Mesenchymal stem cell (in vitro differentiated cells and primary cell): ENCODE results near the gene VPS33A.

Experiments
- DNase-seq: peaks from one replicate; pipeline ENCODE4 v3.0.0-alpha.2; 2013
- H2AFZ ChIP-seq: one replicate; pipeline ENCODE4 v1.6.1; 2013; ENCODE audit warnings: low read depth, mild to moderate bottlenecking, control low read depth, inconsistent platforms, low read length, moderate library complexity
- H2AK5ac ChIP-seq: 2 replicates; pipeline ENCODE4 v1.6.1; 2013; ENCODE audit warnings: low read length, moderate library complexity, mild to moderate bottlenecking, inconsistent platforms; ENCODE audit not compliant: severe bottlenecking
- H2BK120ac ChIP-seq: one replicate; pipeline ENCODE4 v1.6.1; 2013; ENCODE audit warnings: low read depth, mild to moderate bottlenecking, inconsistent platforms, low read length, moderate library complexity
- H2BK12ac ChIP-seq, 2 experiments: one replicate each; pipeline ENCODE4 v1.6.1; 2013; ENCODE audit warnings: inconsistent platforms in 2 of 2, low read length in 2 of 2, mild to moderate bottlenecking in 2 of 2, moderate library complexity in 2 of 2, control low read depth in 1 of 2
- H2BK15ac ChIP-seq: one replicate; pipeline ENCODE4 v1.6.1; 2013; ENCODE audit warnings: mild to moderate bottlenecking, low read depth, inconsistent platforms; ENCODE audit not compliant: poor library complexity, severe bottlenecking
- H2BK5ac ChIP-seq: 2 replicates; pipeline ENCODE4 v1.6.1; 2013; ENCODE audit warnings: low read depth, mild to moderate bottlenecking, low read length, control low read depth, inconsistent platforms; ENCODE audit not compliant: poor library complexity, severe bottlenecking
- H3K14ac ChIP-seq, 2 experiments: one replicate each; pipeline ENCODE4 v1.6.1; 2013; ENCODE audit warnings: inconsistent platforms in 2 of 2, low read length in 2 of 2, control low read depth in 1 of 2, mild to moderate bottlenecking in 1 of 2, moderate library complexity in 1 of 2
- H3K18ac ChIP-seq, 2 experiments: one replicate each; pipeline ENCODE4 v1.6.1; 2013; ENCODE audit warnings: inconsistent platforms in 2 of 2, low read length in 2 of 2, control low read depth in 1 of 2, low read depth in 1 of 2, mild to moderate bottlenecking in 1 of 2
- H3K23ac ChIP-seq, 2 experiments: one replicate each; pipeline ENCODE4 v1.6.1; 2013; ENCODE audit warnings: inconsistent platforms in 2 of 2, low read length in 2 of 2, mild to moderate bottlenecking in 2 of 2, moderate library complexity in 2 of 2, control low read depth in 1 of 2
- H3K27ac ChIP-seq: 2 replicates; pipeline ENCODE4 v1.5.1; 2013; ENCODE audit warnings: mild to moderate bottlenecking, moderate library complexity, low read length, control low read depth, inconsistent platforms; ENCODE audit not compliant: poor library complexity, severe bottlenecking
- H3K27me3 ChIP-seq, 2 experiments: 2 replicates each; pipeline versions ENCODE4 v1.6.1 to v1.7.0; 2013; ENCODE audit warnings: low read length in 2 of 2, mild to moderate bottlenecking in 2 of 2, moderate library complexity in 2 of 2, control low read depth in 1 of 2, inconsistent platforms in 1 of 2; ENCODE audit not compliant: control insufficient read depth in 1 of 2, insufficient read depth in 1 of 2
- H3K36me3 ChIP-seq, 2 experiments: 2 replicates each; pipeline versions ENCODE4 v1.6.1 to v1.7.0; 2013; ENCODE audit warnings: low read length in 2 of 2, control low read depth in 1 of 2, inconsistent platforms in 1 of 2, low read depth in 1 of 2, mild to moderate bottlenecking in 1 of 2; ENCODE audit not compliant: insufficient read depth in 2 of 2, control insufficient read depth in 1 of 2
- H3K4ac ChIP-seq, 2 experiments: one replicate each; pipeline ENCODE4 v1.6.1; 2013; ENCODE audit warnings: inconsistent platforms in 2 of 2, low read length in 2 of 2, mild to moderate bottlenecking in 2 of 2, moderate library complexity in 2 of 2, control low read depth in 1 of 2, low read depth in 1 of 2
- H3K4me1 ChIP-seq: 2 replicates; pipeline ENCODE4 v1.6.1; 2013; ENCODE audit warnings: low read depth, low read length, control low read depth; ENCODE audit not compliant: control insufficient read depth, insufficient read depth
- H3K4me2 ChIP-seq: 2 replicates; pipeline ENCODE4 v1.6.1; 2013; ENCODE audit warnings: low read length, mild to moderate bottlenecking, inconsistent platforms; ENCODE audit not compliant: poor library complexity, severe bottlenecking
- H3K4me3 ChIP-seq, 2 experiments: 2 replicates each; pipeline versions ENCODE4 v1.5.1 to v1.7.0; 2013; ENCODE audit warnings: low read length in 2 of 2, mild to moderate bottlenecking in 2 of 2, control low read depth in 1 of 2, low read depth in 1 of 2; ENCODE audit not compliant: insufficient read depth in 1 of 2
- H3K79me1 ChIP-seq: replicated peaks from 2 replicates; pipeline ENCODE4 v1.6.1; 2013; ENCODE audit warnings: mild to moderate bottlenecking, control low read depth, low read length, inconsistent platforms; ENCODE audit not compliant: poor library complexity, severe bottlenecking
- H3K9ac ChIP-seq: 2 replicates; pipeline ENCODE4 v1.7.0; 2013; ENCODE audit warnings: mild to moderate bottlenecking, low read length, moderate library complexity
- H3K9me3 ChIP-seq: 2 replicates; pipeline ENCODE4 v1.7.0; 2013; ENCODE audit warnings: mild to moderate bottlenecking, low read length; ENCODE audit not compliant: control insufficient read depth
- H4K8ac ChIP-seq: one replicate; pipeline ENCODE4 v1.6.1; 2013; ENCODE audit warnings: inconsistent platforms, mild to moderate bottlenecking, low read length, moderate library complexity
- H4K91ac ChIP-seq: one replicate; pipeline ENCODE4 v1.6.1; 2013; ENCODE audit warnings: mild to moderate bottlenecking, low read length, inconsistent platforms
- WGBS: methylation state at CpG from one replicate; pipeline ENCODE4 v1.1.7; 2013; ENCODE audit warnings: mixed read lengths; 5-methylcytosine and 5-hydroxymethylcytosine counted together

VPS33A gene

DNA sequence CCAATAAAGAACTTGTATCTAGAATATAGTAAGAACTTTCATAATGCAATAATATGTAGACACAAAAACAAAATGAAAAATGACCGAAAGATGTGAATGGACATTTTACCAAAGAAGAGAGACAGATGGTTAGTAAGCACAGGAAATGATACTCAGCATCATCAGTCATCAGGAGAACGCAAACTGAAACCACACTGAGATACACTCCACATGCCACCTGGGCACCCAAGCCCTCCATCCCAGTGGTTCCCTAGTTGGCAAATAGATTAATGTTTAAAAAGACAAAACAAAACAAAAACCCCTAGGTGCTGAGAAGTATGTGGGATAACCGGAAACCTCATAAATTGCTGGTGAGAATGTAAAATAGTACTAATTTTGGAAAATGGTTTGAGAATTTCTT, 26.8 kb upstream of the VPS33A start:
- H2AK5ac ChIP-seq: no peak overlapping the region
- no peak overlapping the region for H2BK5ac ChIP-seq
- H3K4ac ChIP-seq: no peak overlapping the region
- H3K27ac ChIP-seq: no peak overlapping the region
- no peak overlapping the region for H3K4me2 ChIP-seq
- no peak overlapping the region for H4K91ac ChIP-seq
- H3K79me1 ChIP-seq: no peaks in the 10 kb centered on the region
- no peak overlapping the region for H3K9ac ChIP-seq
- peaks cover 18 to 53% of the 10 kb centered on the region in 2 experiments for H3K36me3 ChIP-seq
- H3K4me3 ChIP-seq: no peak overlapping the region
- no peak overlapping the region for H2BK120ac ChIP-seq
- WGBS: 87% methylated on average over 3 of the region's 3 CpGs
- H2BK12ac ChIP-seq: no peak overlapping the region
- H3K23ac ChIP-seq: no peak overlapping the region
- H3K4me1 ChIP-seq: no peaks in the 10 kb centered on the region
- no peak overlapping the region for H2AFZ ChIP-seq
- no peak overlapping the region for H3K18ac ChIP-seq
- H3K14ac ChIP-seq: no peak overlapping the region
- H3K9me3 ChIP-seq: peaks cover 3% of the 10 kb centered on the region
- H4K8ac ChIP-seq: no peak overlapping the region
- no peaks in the 10 kb centered on the region for H3K27me3 ChIP-seq
- no peak for DNase-seq
- no peak overlapping the region for H2BK15ac ChIP-seq

GRCh38 chr12:122291431-122291830, 25.1 kb upstream of the VPS33A start:
- peaks cover 3% of the 10 kb centered on the region for H3K9me3 ChIP-seq
- H3K4ac ChIP-seq: no peak overlapping the region
- no peak overlapping the region for H2BK120ac ChIP-seq
- H2BK5ac ChIP-seq: no peak overlapping the region
- no peaks in the 10 kb centered on the region for H3K79me1 ChIP-seq
- WGBS: 100% methylated on average over 5 of the region's 8 CpGs
- H2AFZ ChIP-seq: no peak overlapping the region
- H3K27me3 ChIP-seq: no peaks in the 10 kb centered on the region
- no peak overlapping the region for H2AK5ac ChIP-seq
- no peaks in the 10 kb centered on the region for H3K4me1 ChIP-seq
- no peak overlapping the region for H2BK12ac ChIP-seq
- H3K4me3 ChIP-seq: no peak overlapping the region
- no peak overlapping the region for H3K9ac ChIP-seq
- no peak overlapping the region for H3K27ac ChIP-seq
- no peak overlapping the region for H3K14ac ChIP-seq
- no peak overlapping the region for H3K23ac ChIP-seq
- no peak overlapping the region for H2BK15ac ChIP-seq
- H3K36me3 ChIP-seq: peaks cover 21 to 50% of the 10 kb centered on the region in 2 experiments
- no peak overlapping the region for H4K8ac ChIP-seq
- no peak for DNase-seq
- H3K18ac ChIP-seq: no peak overlapping the region
- H3K4me2 ChIP-seq: no peak overlapping the region
- H4K91ac ChIP-seq: no peak overlapping the region

- Histone ChIP-seq H3K18ac (no peak overlapping the region), H3K79me1 (peaks cover 8% of the 10 kb centered on the region), H3K4me1 (peaks cover 2% of the 10 kb centered on the region), H3K9me3 (no peaks in the 10 kb centered on the region), H2BK120ac (no peak overlapping the region), H2BK12ac (no peak overlapping the region), H3K4me3 (no peak overlapping the region), H2AFZ (no peak overlapping the region), H2BK15ac (no peak overlapping the region), H3K14ac (no peak overlapping the region), H3K4ac (no peak overlapping the region), H4K91ac (no peak overlapping the region), H3K23ac (no peak overlapping the region), H3K27ac (no peak overlapping the region), H2AK5ac (no peak overlapping the region), H2BK5ac (no peak overlapping the region), H3K4me2 (no peak overlapping the region), H3K27me3 (no peaks in the 10 kb centered on the region), H3K36me3 (peaks cover 18 to 46% of the 10 kb centered on the region in 2 experiments), H4K8ac (no peak overlapping the region), H3K9ac (no peak overlapping the region)
- no peak for DNase-seq
- WGBS: 97% methylated on average over 2 of the region's 5 CpGs
These were observed 17.4 kb upstream of the VPS33A start for GRCh38 chr12:122283680-122284079.

DNA sequence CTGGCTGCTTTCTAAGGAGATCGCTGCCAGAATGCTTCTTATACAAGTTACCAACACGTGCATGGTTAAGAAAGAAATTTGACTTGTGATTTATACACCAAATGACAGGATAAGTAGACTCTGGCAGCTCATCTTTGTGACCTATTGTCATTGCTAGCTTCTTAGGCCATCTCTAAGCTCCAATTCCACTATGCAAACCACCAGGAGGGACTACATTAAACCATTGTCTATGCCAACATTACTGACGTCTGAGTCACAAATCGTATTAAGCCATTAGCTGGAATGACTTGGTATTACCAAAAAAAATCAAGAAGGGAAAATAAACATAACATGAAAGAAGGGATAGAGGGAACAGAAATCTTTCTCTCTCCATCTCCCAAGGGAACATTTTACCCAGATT, 15.8 kb upstream of the VPS33A start:
- Histone ChIP-seq H3K14ac (no peak overlapping the region), H3K4me2 (no peak overlapping the region), H3K4me1 (peaks cover 2% of the 10 kb centered on the region), H2AFZ (no peak overlapping the region), H2AK5ac (no peak overlapping the region), H3K23ac (no peak overlapping the region), H4K8ac (no peak overlapping the region), H3K27ac (no peak overlapping the region), H2BK120ac (no peak overlapping the region), H2BK12ac (no peak overlapping the region), H3K9ac (no peak overlapping the region), H3K27me3 (no peaks in the 10 kb centered on the region), H4K91ac (no peak overlapping the region), H3K9me3 (no peaks in the 10 kb centered on the region), H2BK15ac (no peak overlapping the region), H3K4me3 (no peak overlapping the region), H3K18ac (no peak overlapping the region), H2BK5ac (no peak overlapping the region), H3K36me3 (peaks cover 20 to 43% of the 10 kb centered on the region in 2 experiments), H3K79me1 (peaks cover 11% of the 10 kb centered on the region), H3K4ac (peak overlapping the region in 1 of 2 experiments; percentile 6)
- DNase-seq: peak; percentile 69
- 95% methylated on average over 2 of the region's 4 CpGs for WGBS
